WERI-Rb-1 (cell line): ENCODE data around the gene LRP1B.

Experiments
- DNase-seq: peaks from one replicate; pipeline ENCODE4 v3.0.0-alpha.2; 2020
- H3K27ac ChIP-seq: fragments of 250-450 bp; sonication (Bioruptor Pico); 2 replicates; pipeline ENCODE4 v1.5.1; 2020; ENCODE audit warnings: mild to moderate bottlenecking, moderate library complexity
- H3K27me3 ChIP-seq: fragments of 250-450 bp; sonication (Bioruptor Pico); 2 replicates; pipeline ENCODE4 v1.5.1; 2021; ENCODE audit warnings: mild to moderate bottlenecking, low read depth, moderate library complexity; ENCODE audit not compliant: insufficient read depth, severe bottlenecking
- H3K36me3 ChIP-seq: fragments of 250-450 bp; sonication (Bioruptor Pico); 2 replicates; pipeline ENCODE4 v1.5.1; 2020; ENCODE audit warnings: mild to moderate bottlenecking, moderate library complexity
- H3K4me3 ChIP-seq: 2 replicates; pipeline ENCODE4 v1.5.1; 2011; ENCODE audit warnings: low read depth, mild to moderate bottlenecking, control low read depth, low read length
- H3K9me3 ChIP-seq: fragments of 250-450 bp; sonication (Bioruptor Pico); 2 replicates; pipeline ENCODE4 v1.5.1; 2021; ENCODE audit warnings: mild to moderate bottlenecking, moderate library complexity; ENCODE audit not compliant: severe bottlenecking
- TF ChIP-seq, protein P1 (sequence below): IDR thresholded peaks from 2 replicates; pipeline ENCODE4 v1.5.1; 2011; ENCODE audit warnings: low read depth, mild to moderate bottlenecking, control low read depth, inconsistent platforms, low read length

The LRP1B gene

DNA sequence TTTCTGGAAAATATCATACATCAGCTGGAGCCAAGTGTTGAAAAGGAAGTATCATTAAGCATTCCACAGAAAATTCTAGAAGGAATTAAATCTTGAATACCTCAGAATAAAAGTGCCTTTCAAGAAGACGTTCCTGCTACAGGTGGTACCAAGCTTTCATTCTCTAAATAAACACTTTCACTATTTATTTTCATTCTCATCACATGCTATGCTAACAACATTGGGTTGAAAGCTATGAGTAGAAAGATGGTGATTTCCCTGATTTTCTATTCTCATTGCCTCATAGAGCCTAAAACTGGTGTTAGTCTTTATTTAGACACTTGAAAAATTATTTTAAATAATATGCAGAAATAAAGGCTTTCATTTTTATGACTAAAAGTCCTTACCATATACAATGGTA, 324.7 kb downstream of the LRP1B start:
- H3K9me3 ChIP-seq, result no peaks in the 10 kb centered on the region
- no peaks in the 10 kb centered on the region for H3K27me3 ChIP-seq
- no peak for DNase-seq
- H3K27ac ChIP-seq, result no peak overlapping the region
- no peaks in the 10 kb centered on the region for H3K36me3 ChIP-seq
- H3K4me3 ChIP-seq, result no peak overlapping the region
- TF ChIP-seq, protein P1, sequence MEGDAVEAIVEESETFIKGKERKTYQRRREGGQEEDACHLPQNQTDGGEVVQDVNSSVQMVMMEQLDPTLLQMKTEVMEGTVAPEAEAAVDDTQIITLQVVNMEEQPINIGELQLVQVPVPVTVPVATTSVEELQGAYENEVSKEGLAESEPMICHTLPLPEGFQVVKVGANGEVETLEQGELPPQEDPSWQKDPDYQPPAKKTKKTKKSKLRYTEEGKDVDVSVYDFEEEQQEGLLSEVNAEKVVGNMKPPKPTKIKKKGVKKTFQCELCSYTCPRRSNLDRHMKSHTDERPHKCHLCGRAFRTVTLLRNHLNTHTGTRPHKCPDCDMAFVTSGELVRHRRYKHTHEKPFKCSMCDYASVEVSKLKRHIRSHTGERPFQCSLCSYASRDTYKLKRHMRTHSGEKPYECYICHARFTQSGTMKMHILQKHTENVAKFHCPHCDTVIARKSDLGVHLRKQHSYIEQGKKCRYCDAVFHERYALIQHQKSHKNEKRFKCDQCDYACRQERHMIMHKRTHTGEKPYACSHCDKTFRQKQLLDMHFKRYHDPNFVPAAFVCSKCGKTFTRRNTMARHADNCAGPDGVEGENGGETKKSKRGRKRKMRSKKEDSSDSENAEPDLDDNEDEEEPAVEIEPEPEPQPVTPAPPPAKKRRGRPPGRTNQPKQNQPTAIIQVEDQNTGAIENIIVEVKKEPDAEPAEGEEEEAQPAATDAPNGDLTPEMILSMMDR, result no peak

DNA sequence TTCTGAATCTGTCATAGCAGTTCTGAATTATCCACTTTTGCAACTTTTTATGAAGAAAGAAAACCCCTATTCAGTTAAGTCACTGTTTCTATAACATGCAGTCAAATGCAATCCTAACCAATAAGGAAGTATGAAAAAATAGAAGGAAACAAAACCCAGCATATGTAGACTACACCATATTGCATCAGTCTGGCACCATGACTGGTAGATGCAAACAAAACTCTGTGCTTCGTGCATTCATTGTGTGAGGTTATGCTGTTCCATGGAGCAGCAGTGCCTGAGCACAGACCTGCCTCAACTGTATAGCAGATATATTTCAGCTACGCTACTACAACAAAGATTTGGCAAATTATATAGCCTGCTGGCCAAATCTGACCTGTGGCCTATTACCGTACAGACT, 325.5 kb downstream of the LRP1B start:
- Histone ChIP-seq H3K36me3 (no peaks in the 10 kb centered on the region), H3K27ac (no peak overlapping the region)
- TF ChIP-seq, protein P1, result no peak

DNA sequence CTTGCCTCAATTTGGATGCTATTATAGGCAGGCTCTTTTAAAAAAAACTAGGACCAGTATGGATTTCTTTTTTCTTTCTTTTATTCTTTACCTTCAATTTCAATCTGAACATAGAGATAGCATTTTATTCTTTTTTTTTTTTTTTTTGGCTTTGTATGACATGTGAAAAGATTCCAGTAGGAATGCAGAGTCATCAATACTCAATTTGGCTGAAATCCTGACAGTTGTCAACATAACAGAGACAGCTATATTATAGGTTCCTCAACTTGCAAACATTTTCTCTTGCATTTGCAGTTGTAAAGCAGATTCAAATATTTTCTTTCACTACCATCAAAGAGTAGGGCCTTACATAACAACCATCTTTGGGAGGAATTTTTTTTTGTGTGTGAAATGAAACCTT, 334.4 kb downstream of the LRP1B start:
- Histone ChIP-seq H3K4me3 (no peak overlapping the region), H3K27ac (no peak overlapping the region), H3K36me3 (no peaks in the 10 kb centered on the region), H3K27me3 (no peaks in the 10 kb centered on the region), H3K9me3 (no peaks in the 10 kb centered on the region)
- TF ChIP-seq, protein P1, result no peak
- no peak for DNase-seq

More for the DNA sequence above, 325.5 kb downstream of the LRP1B start:
- no peaks in the 10 kb centered on the region for H3K9me3 ChIP-seq
- H3K27me3 ChIP-seq, result no peaks in the 10 kb centered on the region
- H3K4me3 ChIP-seq, result no peak overlapping the region
- no peak for DNase-seq

DNA sequence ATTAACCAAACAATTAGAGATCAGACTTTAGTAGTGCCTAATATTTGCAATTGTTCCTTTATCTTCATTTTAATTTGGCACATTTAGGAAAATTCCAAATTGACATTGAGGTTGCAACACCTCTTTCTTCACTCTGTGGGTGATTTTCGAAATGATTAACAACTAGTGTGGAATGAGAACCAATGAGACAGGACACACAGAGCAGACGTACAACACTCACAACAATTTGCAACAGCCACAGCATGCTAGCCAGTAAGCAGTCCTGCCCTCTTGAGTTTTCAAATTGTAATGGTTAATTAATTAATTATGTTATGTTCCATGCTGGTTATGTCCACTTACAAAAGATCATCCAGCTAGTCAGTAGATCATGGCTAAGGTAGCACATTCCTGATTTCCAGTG, 339.3 kb downstream of the LRP1B start:
- Histone ChIP-seq H3K27me3 (no peaks in the 10 kb centered on the region), H3K36me3 (no peaks in the 10 kb centered on the region), H3K27ac (no peak overlapping the region), H3K9me3 (no peaks in the 10 kb centered on the region), H3K4me3 (no peak overlapping the region)
- no peak for DNase-seq
- TF ChIP-seq, protein P1, result no peak

DNA sequence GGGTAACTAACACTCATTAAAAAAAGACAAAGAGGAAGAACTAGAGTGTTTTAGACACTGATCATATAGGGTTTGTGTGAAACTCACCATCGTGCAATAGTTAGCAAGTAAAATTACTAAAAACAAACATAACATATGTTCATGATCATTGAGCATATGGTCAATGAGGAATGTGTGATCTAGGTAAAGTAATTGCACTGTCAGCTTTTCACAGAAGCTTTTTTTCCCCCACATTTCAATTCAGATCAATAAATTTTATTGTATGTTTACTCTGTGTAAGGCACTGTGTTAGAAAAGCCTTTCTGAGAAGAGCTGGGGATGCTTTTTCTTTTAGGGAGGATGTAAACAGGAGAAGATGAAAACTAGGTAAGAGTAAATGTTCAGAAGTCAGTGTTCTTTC, 348.2 kb downstream of the LRP1B start:
- H3K9me3 ChIP-seq, result no peaks in the 10 kb centered on the region
- no peaks in the 10 kb centered on the region for H3K36me3 ChIP-seq
- no peak overlapping the region for H3K27ac ChIP-seq
- no peak overlapping the region for H3K4me3 ChIP-seq
- H3K27me3 ChIP-seq, result no peaks in the 10 kb centered on the region
- no peak for DNase-seq
- TF ChIP-seq, protein P1, result no peak

DNA sequence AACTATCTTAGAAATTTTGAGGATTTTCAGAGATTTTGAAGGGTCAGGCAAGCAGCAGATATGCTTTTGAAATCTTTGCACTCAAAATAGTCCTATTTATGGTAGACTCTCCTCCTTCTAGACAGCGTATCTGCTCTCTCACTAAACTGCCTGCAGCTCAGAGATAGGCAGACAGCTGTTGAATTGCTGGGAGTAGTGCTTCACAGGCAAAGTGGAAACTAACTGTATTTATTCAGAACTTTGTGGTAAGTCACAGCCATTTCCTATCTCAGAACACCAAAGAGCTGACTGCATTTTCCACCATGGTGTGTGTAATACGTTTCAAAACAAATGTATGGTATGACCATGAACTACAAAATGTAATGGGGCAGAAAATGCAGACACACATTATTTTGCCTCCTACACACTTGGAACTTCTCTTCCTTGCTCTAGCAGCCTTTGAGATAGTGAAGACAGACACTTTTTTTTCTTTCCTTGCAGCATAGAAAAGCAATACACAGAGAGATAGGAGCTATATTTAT, 352.4 kb downstream of the LRP1B start:
- Histone ChIP-seq H3K27me3 (no peaks in the 10 kb centered on the region), H3K36me3 (no peaks in the 10 kb centered on the region), H3K4me3 (no peak overlapping the region), H3K9me3 (no peaks in the 10 kb centered on the region), H3K27ac (no peak overlapping the region)
- DNase-seq, result no peak
- TF ChIP-seq, protein P1, result no peak
